ENCODE measurements around the gene KPNA4. TPM values are rescaled to one million over a fixed set of nuclear protein-coding genes. Genes with fewer than 3 reads are reported as not detected.

KPNA4 gene
- total RNA-seq, 5 donors from 2014 or later (not counting 1 experiment from before 2014, with no cell fraction given), result 31.9 to 53.7 (median 43.4) TPM

- Mint-ChIP-seq H3K27ac (no peak overlapping the region), H3K4me1 (no peaks in the 10 kb centered on the region), H3K36me3 (no peaks in the 10 kb centered on the region), H3K9me3 (peaks cover 2 to 11% (median 4%) of the 10 kb centered on the region in 3 donors), H3K4me3 (no peak overlapping the region), H3K27me3 (peaks cover 40 to 52% of the 10 kb centered on the region in 2 donors)
- no peak overlapping the region for H3K27ac ChIP-seq (ENCODE audit: low read length)
- no peak for DNase-seq
- H3K4me1 ChIP-seq (ENCODE audit: control insufficient read depth in 1 of 2, extremely low read depth in 1 of 2, insufficient read depth in 2 of 2, low read length in 2 of 2), result no peaks in the 10 kb centered on the region
- ATAC-seq (replicated peaks in 1 of 4), result no peak
- ChIA-PET CTCF (no interaction called here), POLR2A (no interaction called here)
- no peaks in the 10 kb centered on the region for H3K9me3 ChIP-seq
- H3K4me3 ChIP-seq (ENCODE audit: control insufficient read depth in 1 of 2, extremely low read depth in 1 of 2, low read length in 1 of 2), result no peak overlapping the region
- no peaks in the 10 kb centered on the region for H3K36me3 ChIP-seq (ENCODE audit: control insufficient read depth in 2 of 2, extremely low read depth in 1 of 2, insufficient read depth in 1 of 2, low read length in 1 of 2)
- peaks cover 0 to 16% of the 10 kb centered on the region in 2 experiments for H3K27me3 ChIP-seq (replicated peaks in 1 of 2; ENCODE audit: control insufficient read depth in 2 of 2, extremely low read depth in 1 of 2, insufficient read depth in 2 of 2, low read length in 1 of 2)
- no CpG with 5 or more reads among the region's 1 CpG for WGBS (ENCODE audit: insufficient coverage)
Measured at GRCh38 chr3:160587105-160587504, 21.7 kb upstream of the KPNA4 start.

GRCh38 chr3:160586679-160587078 lies 21.3 kb upstream of the KPNA4 start:
- H3K27ac ChIP-seq (ENCODE audit: low read length), result no peak overlapping the region
- H3K9me3 Mint-ChIP-seq, result peaks cover 5 to 15% (median 7%) of the 10 kb centered on the region in 3 donors
- H3K27me3 Mint-ChIP-seq, result peaks cover 44 to 56% of the 10 kb centered on the region in 2 donors

GRCh38 chr3:160583451-160583850 lies 18.1 kb upstream of the KPNA4 start:
- H3K27ac Mint-ChIP-seq, result no peak overlapping the region
- peaks cover 6 to 15% (median 13%) of the 10 kb centered on the region in 3 donors for H3K9me3 Mint-ChIP-seq
- no peaks in the 10 kb centered on the region for H3K9me3 ChIP-seq
- H3K27me3 ChIP-seq (replicated peaks in 1 of 2; ENCODE audit: control insufficient read depth in 2 of 2, extremely low read depth in 1 of 2, insufficient read depth in 2 of 2, low read length in 1 of 2), result peaks cover 0 to 21% of the 10 kb centered on the region in 2 experiments
- peaks cover 8% of the 10 kb centered on the region for H3K36me3 Mint-ChIP-seq
- no peaks in the 10 kb centered on the region for H3K36me3 ChIP-seq (ENCODE audit: control insufficient read depth in 2 of 2, extremely low read depth in 1 of 2, insufficient read depth in 1 of 2, low read length in 1 of 2)
- no peak overlapping the region for H3K4me3 ChIP-seq (ENCODE audit: control insufficient read depth in 1 of 2, extremely low read depth in 1 of 2, low read length in 1 of 2)
- CTCF ChIA-PET, result no interaction called here
- no peak overlapping the region for H3K27ac ChIP-seq (ENCODE audit: low read length)
- ATAC-seq (replicated peaks in 1 of 4), result no peak
- no peaks in the 10 kb centered on the region for H3K4me1 Mint-ChIP-seq
- peaks cover 50 to 62% of the 10 kb centered on the region in 2 donors for H3K27me3 Mint-ChIP-seq
- no peak overlapping the region for H3K4me3 Mint-ChIP-seq
- no peak for DNase-seq
- POLR2A ChIA-PET, result no interaction called here
- H3K4me1 ChIP-seq (ENCODE audit: control insufficient read depth in 1 of 2, extremely low read depth in 1 of 2, insufficient read depth in 2 of 2, low read length in 2 of 2), result no peaks in the 10 kb centered on the region

More at GRCh38 chr3:160586679-160587078, 21.3 kb upstream of the KPNA4 start:
- no peak for ATAC-seq (replicated peaks in 1 of 4)
- ChIA-PET CTCF (no interaction called here), POLR2A (no interaction called here)
- Mint-ChIP-seq H3K4me1 (no peaks in the 10 kb centered on the region), H3K36me3 (peaks cover 3% of the 10 kb centered on the region), H3K4me3 (no peak overlapping the region), H3K27ac (no peak overlapping the region)
- H3K27me3 ChIP-seq (replicated peaks in 1 of 2; ENCODE audit: control insufficient read depth in 2 of 2, extremely low read depth in 1 of 2, insufficient read depth in 2 of 2, low read length in 1 of 2), result peaks cover 0 to 16% of the 10 kb centered on the region in 2 experiments
- H3K9me3 ChIP-seq, result no peaks in the 10 kb centered on the region
- no peaks in the 10 kb centered on the region for H3K4me1 ChIP-seq (ENCODE audit: control insufficient read depth in 1 of 2, extremely low read depth in 1 of 2, insufficient read depth in 2 of 2, low read length in 2 of 2)
- DNase-seq, result no peak
- no peak overlapping the region for H3K4me3 ChIP-seq (ENCODE audit: control insufficient read depth in 1 of 2, extremely low read depth in 1 of 2, low read length in 1 of 2)
- WGBS (ENCODE audit: insufficient coverage), result no CpG with 5 or more reads among the region's 3 CpGs
- no peaks in the 10 kb centered on the region for H3K36me3 ChIP-seq (ENCODE audit: control insufficient read depth in 2 of 2, extremely low read depth in 1 of 2, insufficient read depth in 1 of 2, low read length in 1 of 2)

- Histone ChIP-seq H3K4me1 (ENCODE audit: control insufficient read depth in 1 of 2, extremely low read depth in 1 of 2, insufficient read depth in 2 of 2, low read length in 2 of 2) (no peaks in the 10 kb centered on the region), H3K36me3 (ENCODE audit: control insufficient read depth in 2 of 2, extremely low read depth in 1 of 2, insufficient read depth in 1 of 2, low read length in 1 of 2) (no peaks in the 10 kb centered on the region), H3K27ac (ENCODE audit: low read length) (no peak overlapping the region), H3K4me3 (ENCODE audit: control insufficient read depth in 1 of 2, extremely low read depth in 1 of 2, low read length in 1 of 2) (no peak overlapping the region), H3K27me3 (replicated peaks in 1 of 2; ENCODE audit: control insufficient read depth in 2 of 2, extremely low read depth in 1 of 2, insufficient read depth in 2 of 2, low read length in 1 of 2) (peaks cover 0 to 7% of the 10 kb centered on the region in 2 experiments), H3K9me3 (no peaks in the 10 kb centered on the region)
- peaks cover 8% of the 10 kb centered on the region for H3K36me3 Mint-ChIP-seq
- no peaks in the 10 kb centered on the region for H3K4me1 Mint-ChIP-seq
- H3K9me3 Mint-ChIP-seq, result peaks cover 6 to 15% (median 13%) of the 10 kb centered on the region in 3 donors
- CTCF ChIA-PET, result no interaction called here
- no peak overlapping the region for H3K4me3 Mint-ChIP-seq
- H3K27ac Mint-ChIP-seq, result no peak overlapping the region
- no peak for DNase-seq
- POLR2A ChIA-PET, result no interaction called here
- H3K27me3 Mint-ChIP-seq, result peaks cover 48 to 53% of the 10 kb centered on the region in 2 donors
- no peak for ATAC-seq (replicated peaks in 1 of 4)
- 70% methylated on average over 2 of the region's 2 CpGs for WGBS (ENCODE audit: insufficient coverage)
Measured at GRCh38 chr3:160580938-160581337, 15.6 kb upstream of the KPNA4 start.

- no peak overlapping the region for H3K27ac Mint-ChIP-seq
- Histone ChIP-seq H3K27me3 (replicated peaks in 1 of 2; ENCODE audit: control insufficient read depth in 2 of 2, extremely low read depth in 1 of 2, insufficient read depth in 2 of 2, low read length in 1 of 2) (peaks cover 0 to 5% of the 10 kb centered on the region in 2 experiments), H3K9me3 (no peaks in the 10 kb centered on the region), H3K4me1 (ENCODE audit: control insufficient read depth in 1 of 2, extremely low read depth in 1 of 2, insufficient read depth in 2 of 2, low read length in 2 of 2) (no peaks in the 10 kb centered on the region), H3K27ac (ENCODE audit: low read length) (no peak overlapping the region), H3K4me3 (ENCODE audit: control insufficient read depth in 1 of 2, extremely low read depth in 1 of 2, low read length in 1 of 2) (no peak overlapping the region), H3K36me3 (ENCODE audit: control insufficient read depth in 2 of 2, extremely low read depth in 1 of 2, insufficient read depth in 1 of 2, low read length in 1 of 2) (no peaks in the 10 kb centered on the region)
- no CpG with 5 or more reads among the region's 4 CpGs for WGBS (ENCODE audit: insufficient coverage)
- H3K36me3 Mint-ChIP-seq, result peaks cover 8% of the 10 kb centered on the region
- ATAC-seq (replicated peaks in 1 of 4) (no peak), DNase-seq (no peak)
- peaks cover 6 to 15% (median 13%) of the 10 kb centered on the region in 3 donors for H3K9me3 Mint-ChIP-seq
- no peaks in the 10 kb centered on the region for H3K4me1 Mint-ChIP-seq
- ChIA-PET CTCF (no interaction called here), POLR2A (no interaction called here)
- no peak overlapping the region for H3K4me3 Mint-ChIP-seq
- peaks cover 37 to 41% of the 10 kb centered on the region in 2 donors for H3K27me3 Mint-ChIP-seq
Measured at GRCh38 chr3:160577556-160578195, 12.3 kb upstream of the KPNA4 start.

GRCh38 chr3:160577093-160577492 lies 11.7 kb upstream of the KPNA4 start:
- H3K4me3 Mint-ChIP-seq, result no peak overlapping the region
- no peaks in the 10 kb centered on the region for H3K9me3 ChIP-seq
- H3K4me3 ChIP-seq (ENCODE audit: control insufficient read depth in 1 of 2, extremely low read depth in 1 of 2, low read length in 1 of 2), result no peak overlapping the region
- H3K27me3 ChIP-seq (replicated peaks in 1 of 2; ENCODE audit: control insufficient read depth in 2 of 2, extremely low read depth in 1 of 2, insufficient read depth in 2 of 2, low read length in 1 of 2), result peaks cover 0 to 5% of the 10 kb centered on the region in 2 experiments
- DNase-seq (no peak), ATAC-seq (replicated peaks in 1 of 4) (no peak)
- H3K4me1 ChIP-seq (ENCODE audit: control insufficient read depth in 1 of 2, extremely low read depth in 1 of 2, insufficient read depth in 2 of 2, low read length in 2 of 2), result no peaks in the 10 kb centered on the region
- peaks cover 8% of the 10 kb centered on the region for H3K36me3 Mint-ChIP-seq
- no peaks in the 10 kb centered on the region for H3K36me3 ChIP-seq (ENCODE audit: control insufficient read depth in 2 of 2, extremely low read depth in 1 of 2, insufficient read depth in 1 of 2, low read length in 1 of 2)
- POLR2A ChIA-PET, result no interaction called here
- H3K27ac ChIP-seq (ENCODE audit: low read length), result no peak overlapping the region
- H3K4me1 Mint-ChIP-seq, result no peaks in the 10 kb centered on the region
- no peak overlapping the region for H3K27ac Mint-ChIP-seq
- peaks cover 37 to 39% of the 10 kb centered on the region in 2 donors for H3K27me3 Mint-ChIP-seq
- no CpG with 5 or more reads among the region's 2 CpGs for WGBS (ENCODE audit: insufficient coverage)
- CTCF ChIA-PET, result no interaction called here
- peaks cover 6 to 14% (median 13%) of the 10 kb centered on the region in 3 donors for H3K9me3 Mint-ChIP-seq

- DNase-seq, result no peak
- peaks cover 4% of the 10 kb centered on the region for H3K36me3 Mint-ChIP-seq
- peaks cover 3 to 9% (median 9%) of the 10 kb centered on the region in 3 donors for H3K9me3 Mint-ChIP-seq
- CTCF ChIA-PET, result no interaction called here
- Histone ChIP-seq H3K27me3 (replicated peaks in 1 of 2; ENCODE audit: control insufficient read depth in 2 of 2, extremely low read depth in 1 of 2, insufficient read depth in 2 of 2, low read length in 1 of 2) (peaks cover 0 to 5% of the 10 kb centered on the region in 2 experiments), H3K27ac (ENCODE audit: low read length) (no peak overlapping the region), H3K9me3 (no peaks in the 10 kb centered on the region), H3K4me3 (ENCODE audit: control insufficient read depth in 1 of 2, extremely low read depth in 1 of 2, low read length in 1 of 2) (no peak overlapping the region), H3K36me3 (ENCODE audit: control insufficient read depth in 2 of 2, extremely low read depth in 1 of 2, insufficient read depth in 1 of 2, low read length in 1 of 2) (no peaks in the 10 kb centered on the region), H3K4me1 (ENCODE audit: control insufficient read depth in 1 of 2, extremely low read depth in 1 of 2, insufficient read depth in 2 of 2, low read length in 2 of 2) (no peaks in the 10 kb centered on the region)
- no peaks in the 10 kb centered on the region for H3K4me1 Mint-ChIP-seq
- H3K4me3 Mint-ChIP-seq, result no peak overlapping the region
- no peak overlapping the region for H3K27ac Mint-ChIP-seq
- POLR2A ChIA-PET, result no interaction called here
- no peak for ATAC-seq (replicated peaks in 1 of 4)
- H3K27me3 Mint-ChIP-seq, result peaks cover 32 to 36% of the 10 kb centered on the region in 2 donors
Measured at GRCh38 chr3:160576621-160577020, 11.2 kb upstream of the KPNA4 start.

Data from T-cell (primary cell).